Measurements from ENCODE around the gene ZNF608. TPM values are rescaled to one million over a fixed set of nuclear protein-coding genes. Genes with fewer than 3 reads are reported as not detected.
A peak's percentile ranks its signal among the peaks of the same experiment; 100 is the strongest.

The ZNF608 gene
- total RNA-seq, 1 donor from 2014 or later = 20.6 TPM

- DNase-seq (ENCODE audit: extremely low spot score in 2 of 2) = no peak
- Histone ChIP-seq H3K4me3 (peak overlapping the region in 1 of 2 donors; percentile 30), H3K27ac (no peak overlapping the region)
Measured at GRCh38 chr5:124706729-124707361, 39.6 kb downstream of the ZNF608 start.

GRCh38 chr5:124706051-124706450, 40.4 kb downstream of the ZNF608 start:
- no peak overlapping the region for H3K27ac ChIP-seq
- peaks cover 35% of the 10 kb centered on the region for H3K4me1 ChIP-seq
- H3K27me3 ChIP-seq = no peaks in the 10 kb centered on the region

More at GRCh38 chr5:124706729-124707361, 39.6 kb downstream of the ZNF608 start:
- Histone ChIP-seq H3K4me1 (peaks cover 33% of the 10 kb centered on the region), H3K9me3 (no peaks in the 10 kb centered on the region), H3K27me3 (no peaks in the 10 kb centered on the region), H3K36me3 (no peaks in the 10 kb centered on the region)
- intact Hi-C loops (cut with DNase I) = no loop called here
- TF ChIP-seq POLR2AphosphoS5 (IDR thresholded peaks at IDR 0.05; ENCODE audit: insufficient read depth in 1 of 2, low read depth in 1 of 2) (no peak), CTCF (IDR thresholded peaks at IDR 0.05) (no peak), POLR2A (IDR thresholded peaks at IDR 0.05) (no peak)

GRCh38 chr5:124705577-124705976, 40.9 kb downstream of the ZNF608 start:
- no peak for TF ChIP-seq POLR2A (IDR thresholded peaks at IDR 0.05)
- TF ChIP-seq POLR2AphosphoS5 (IDR thresholded peaks at IDR 0.05; ENCODE audit: insufficient read depth in 1 of 2, low read depth in 1 of 2) = no peak
- no peak for TF ChIP-seq CTCF (IDR thresholded peaks at IDR 0.05)
- intact Hi-C loops (cut with DNase I) = no loop called here
- H3K27ac ChIP-seq = no peak overlapping the region
- no peak for DNase-seq (ENCODE audit: extremely low spot score in 2 of 2)
- no peaks in the 10 kb centered on the region for H3K9me3 ChIP-seq
- H3K27me3 ChIP-seq = no peaks in the 10 kb centered on the region
- H3K36me3 ChIP-seq = no peaks in the 10 kb centered on the region
- H3K4me1 ChIP-seq = peaks cover 35% of the 10 kb centered on the region
- H3K4me3 ChIP-seq = no peak overlapping the region

More at GRCh38 chr5:124706051-124706450, 40.4 kb downstream of the ZNF608 start:
- TF ChIP-seq POLR2AphosphoS5 (IDR thresholded peaks at IDR 0.05; ENCODE audit: insufficient read depth in 1 of 2, low read depth in 1 of 2) (no peak), POLR2A (IDR thresholded peaks at IDR 0.05) (no peak), CTCF (IDR thresholded peaks at IDR 0.05) (no peak)
- no peaks in the 10 kb centered on the region for H3K36me3 ChIP-seq
- DNase-seq (ENCODE audit: extremely low spot score in 2 of 2) = no peak
- H3K4me3 ChIP-seq = no peak overlapping the region
- H3K9me3 ChIP-seq = no peaks in the 10 kb centered on the region
- intact Hi-C loops (cut with DNase I) = no loop called here

GRCh38 chr5:124704594-124705284, 41.7 kb downstream of the ZNF608 start:
- H3K4me1 ChIP-seq = peaks cover 35% of the 10 kb centered on the region
- H3K4me3 ChIP-seq = no peak overlapping the region
- DNase-seq (ENCODE audit: extremely low spot score in 2 of 2) = no peak
- TF ChIP-seq CTCF (IDR thresholded peaks at IDR 0.05) (no peak), POLR2AphosphoS5 (IDR thresholded peaks at IDR 0.05; ENCODE audit: insufficient read depth in 1 of 2, low read depth in 1 of 2) (no peak), POLR2A (IDR thresholded peaks at IDR 0.05) (no peak)
- H3K9me3 ChIP-seq = no peaks in the 10 kb centered on the region
- H3K27ac ChIP-seq = no peak overlapping the region
- H3K27me3 ChIP-seq = no peaks in the 10 kb centered on the region
- intact Hi-C loops (cut with DNase I) = no loop called here
- no peaks in the 10 kb centered on the region for H3K36me3 ChIP-seq

GRCh38 chr5:124703995-124704394, 42.4 kb downstream of the ZNF608 start:
- no peak for DNase-seq (ENCODE audit: extremely low spot score in 2 of 2)
- TF ChIP-seq POLR2AphosphoS5 (IDR thresholded peaks at IDR 0.05; ENCODE audit: insufficient read depth in 1 of 2, low read depth in 1 of 2) (no peak), POLR2A (IDR thresholded peaks at IDR 0.05) (no peak), CTCF (IDR thresholded peaks at IDR 0.05) (no peak)
- H3K4me1 ChIP-seq = peaks cover 37% of the 10 kb centered on the region
- H3K9me3 ChIP-seq = no peaks in the 10 kb centered on the region
- H3K36me3 ChIP-seq = no peaks in the 10 kb centered on the region
- intact Hi-C loops (cut with DNase I) = no loop called here
- H3K4me3 ChIP-seq = no peak overlapping the region
- H3K27me3 ChIP-seq = no peaks in the 10 kb centered on the region
- H3K27ac ChIP-seq = no peak overlapping the region
